Stimulated activated effector memory CD8-positive, alpha-beta T cell treated with anti-CD3 and anti-CD28 coated beads, Interleukin-12 subunit alpha, Interleukin-12 subunit beta, amount 100 ng/mL, for 72 hours (primary cell): ENCODE measurements around the gene DCAKD.

ENCODE experiments used
- ATAC-seq: fragments of 150-1000 bp; cut with Tn5 transposase; 2 replicates; pipeline ENCODE4 v1.10.0; 2021
- DNase-seq, 2 donors: peaks; one replicate each; pipeline ENCODE4 v3.0.0; 2021 to 2022; ENCODE audit warnings: low spot score in 2 of 2
- H3K27ac Mint-ChIP-seq: one replicate; pipeline ENCODE4 v1.8.0; 2022; ENCODE audit warnings: mild to moderate bottlenecking, mixed read lengths
- H3K36me3 Mint-ChIP-seq: one replicate; pipeline ENCODE4 v1.8.0; 2022; ENCODE audit warnings: mild to moderate bottlenecking, mixed read lengths
- H3K4me1 Mint-ChIP-seq: one replicate; pipeline ENCODE4 v1.8.0; 2022; ENCODE audit warnings: mixed read lengths
- H3K4me3 Mint-ChIP-seq: one replicate; pipeline ENCODE4 v1.8.0; 2022; ENCODE audit warnings: mild to moderate bottlenecking, mixed read lengths
- H3K9me3 Mint-ChIP-seq: one replicate; pipeline ENCODE4 v1.8.0; 2022; ENCODE audit warnings: mixed read lengths

DCAKD gene

DNA sequence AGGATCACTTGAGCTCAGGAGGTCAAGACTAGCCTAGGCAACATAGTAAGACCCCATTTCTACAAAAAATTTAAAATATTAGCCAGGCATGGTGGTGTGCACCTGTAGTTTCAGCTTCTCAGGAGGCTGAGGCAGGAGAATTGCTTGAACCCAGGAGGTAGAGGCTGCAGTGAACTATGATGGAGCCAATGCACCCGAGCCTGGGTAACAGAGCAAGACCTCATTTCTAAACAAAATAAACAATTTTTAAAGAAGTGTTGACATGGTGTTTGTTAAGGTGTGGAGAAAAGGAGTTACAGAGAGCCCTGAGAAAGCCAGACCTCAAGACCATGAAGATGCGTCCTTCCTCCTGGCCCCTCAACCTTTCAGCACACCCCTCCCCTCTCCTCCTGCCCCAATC lies 45.7 kb downstream of the DCAKD start:
- no peak for DNase-seq
- no peak for ATAC-seq
- Mint-ChIP-seq H3K4me3 (no peak overlapping the region), H3K9me3 (no peaks in the 10 kb centered on the region), H3K36me3 (no peaks in the 10 kb centered on the region), H3K27ac (no peak overlapping the region), H3K4me1 (peaks cover 6% of the 10 kb centered on the region)

- Mint-ChIP-seq H3K4me3 (no peak overlapping the region), H3K9me3 (peaks cover 3% of the 10 kb centered on the region), H3K27ac (no peak overlapping the region), H3K36me3 (no peaks in the 10 kb centered on the region), H3K4me1 (peaks cover 6% of the 10 kb centered on the region)
- DNase-seq (no peak), ATAC-seq (no peak)
These were observed 47.0 kb downstream of the DCAKD start for GRCh38 chr17:45004388-45004787.

GRCh38 chr17:45003877-45004276 lies 47.6 kb downstream of the DCAKD start:
- no peaks in the 10 kb centered on the region for H3K36me3 Mint-ChIP-seq

GRCh38 chr17:45001310-45001709 lies 50.1 kb downstream of the DCAKD start:
- no peak for ATAC-seq
- Mint-ChIP-seq H3K4me1 (no peaks in the 10 kb centered on the region), H3K36me3 (no peaks in the 10 kb centered on the region), H3K4me3 (no peak overlapping the region), H3K27ac (no peak overlapping the region), H3K9me3 (peaks cover 3% of the 10 kb centered on the region)
- DNase-seq, result no peak

More at GRCh38 chr17:45003877-45004276, 47.6 kb downstream of the DCAKD start:
- Mint-ChIP-seq H3K4me1 (peaks cover 6% of the 10 kb centered on the region), H3K4me3 (no peak overlapping the region), H3K27ac (no peak overlapping the region), H3K9me3 (peaks cover 3% of the 10 kb centered on the region)
- DNase-seq (no peak), ATAC-seq (no peak)

DNA sequence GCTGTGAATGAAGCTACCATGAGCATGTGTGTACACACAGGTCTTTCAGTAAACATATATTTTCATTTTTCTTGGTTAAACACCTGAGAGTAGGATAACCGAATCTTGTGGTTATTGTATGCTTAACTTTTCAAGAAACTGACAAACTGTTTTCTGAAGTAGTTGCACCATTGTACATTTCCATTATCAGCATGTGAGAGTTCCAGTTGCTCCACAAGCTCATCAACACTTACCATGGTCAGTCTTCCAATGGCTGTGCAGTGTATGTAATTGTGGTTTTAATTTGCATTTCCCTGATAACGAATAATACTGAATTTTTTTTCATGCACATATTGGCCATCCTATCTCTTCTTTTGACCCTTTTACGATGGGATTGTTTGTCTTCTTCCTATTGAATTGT lies 52.0 kb downstream of the DCAKD start:
- no peak overlapping the region for H3K27ac Mint-ChIP-seq
- H3K9me3 Mint-ChIP-seq, result peaks cover 3% of the 10 kb centered on the region
- H3K4me3 Mint-ChIP-seq, result no peak overlapping the region
- ATAC-seq (no peak), DNase-seq (no peak)
- peaks cover 4% of the 10 kb centered on the region for H3K4me1 Mint-ChIP-seq
- H3K36me3 Mint-ChIP-seq, result no peaks in the 10 kb centered on the region

- ATAC-seq (no peak), DNase-seq (no peak)
- no peak overlapping the region for H3K4me3 Mint-ChIP-seq
- no peak overlapping the region for H3K27ac Mint-ChIP-seq
- H3K4me1 Mint-ChIP-seq, result peaks cover 4% of the 10 kb centered on the region
- peaks cover 3% of the 10 kb centered on the region for H3K9me3 Mint-ChIP-seq
- no peaks in the 10 kb centered on the region for H3K36me3 Mint-ChIP-seq
These were observed 52.8 kb downstream of the DCAKD start for GRCh38 chr17:44998646-44999045.

- DNase-seq, result no peak
- Mint-ChIP-seq H3K9me3 (peaks cover 3% of the 10 kb centered on the region), H3K4me3 (no peak overlapping the region), H3K4me1 (peaks cover 4% of the 10 kb centered on the region), H3K27ac (no peak overlapping the region), H3K36me3 (no peaks in the 10 kb centered on the region)
- ATAC-seq, result no peak
These were observed 53.5 kb downstream of the DCAKD start for GRCh38 chr17:44997733-44998520.

DNA sequence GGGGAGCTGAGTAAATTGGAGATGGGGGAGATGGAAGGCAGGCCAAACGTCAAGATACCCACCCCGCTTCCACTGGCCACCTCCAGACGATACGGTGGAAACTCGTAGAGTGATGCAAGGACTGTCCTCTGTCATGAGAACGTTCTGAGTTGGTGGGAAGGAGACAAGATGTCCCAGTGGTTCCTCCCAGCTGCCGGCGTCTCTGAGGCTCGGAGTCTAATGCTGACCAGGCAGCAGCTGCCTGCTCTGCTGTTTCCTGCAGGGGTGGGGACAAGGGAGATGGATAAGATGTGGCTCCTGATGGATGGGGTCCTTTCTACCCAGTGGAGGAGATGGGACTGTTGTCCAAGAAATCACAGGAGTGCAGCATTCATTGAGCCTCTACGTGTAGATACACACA lies 55.1 kb downstream of the DCAKD start:
- Mint-ChIP-seq H3K4me3 (no peak overlapping the region), H3K36me3 (no peaks in the 10 kb centered on the region), H3K27ac (no peak overlapping the region), H3K4me1 (peaks cover 4% of the 10 kb centered on the region), H3K9me3 (peaks cover 3% of the 10 kb centered on the region)
- ATAC-seq (no peak), DNase-seq (no peak)

DNA sequence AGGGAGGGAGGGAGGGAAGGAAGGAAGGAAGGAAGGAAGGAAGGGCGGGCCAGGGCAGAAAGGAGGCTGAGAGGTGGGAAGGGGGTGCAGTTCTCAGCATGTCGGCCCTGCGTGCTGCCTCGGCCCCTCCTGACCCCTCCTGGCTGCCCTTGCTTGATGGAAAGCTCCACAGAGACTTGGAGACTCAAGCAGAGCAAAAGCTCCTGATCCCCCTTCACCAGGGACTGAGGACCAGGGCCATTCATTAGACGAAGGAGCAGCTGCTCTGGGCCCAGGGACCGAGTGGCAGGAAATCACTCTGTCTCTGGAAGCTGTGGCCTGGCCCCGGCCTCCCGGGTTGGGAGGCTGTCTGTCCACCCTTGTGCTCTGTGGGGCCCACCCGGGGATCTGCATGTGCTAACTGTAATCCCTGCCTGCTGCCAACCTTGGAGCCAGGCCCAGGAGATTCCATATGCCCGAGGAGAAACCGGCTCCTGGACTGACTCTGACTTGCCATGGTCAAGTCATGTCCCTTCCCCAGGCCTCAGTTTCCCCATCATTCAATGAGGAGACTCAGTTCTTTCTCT lies 55.9 kb downstream of the DCAKD start:
- DNase-seq, result no peak
- no peak for ATAC-seq
- H3K4me1 Mint-ChIP-seq, result peaks cover 4% of the 10 kb centered on the region
- no peak overlapping the region for H3K27ac Mint-ChIP-seq
- H3K4me3 Mint-ChIP-seq, result no peak overlapping the region
- H3K9me3 Mint-ChIP-seq, result peaks cover 3% of the 10 kb centered on the region
- no peaks in the 10 kb centered on the region for H3K36me3 Mint-ChIP-seq

- no peak overlapping the region for H3K27ac Mint-ChIP-seq
- H3K36me3 Mint-ChIP-seq, result no peaks in the 10 kb centered on the region
- no peak for ATAC-seq
- DNase-seq, result no peak
- no peaks in the 10 kb centered on the region for H3K9me3 Mint-ChIP-seq
- H3K4me1 Mint-ChIP-seq, result peaks cover 4% of the 10 kb centered on the region
- no peak overlapping the region for H3K4me3 Mint-ChIP-seq
These were observed 59.0 kb downstream of the DCAKD start for GRCh38 chr17:44992242-44992939.

DNA sequence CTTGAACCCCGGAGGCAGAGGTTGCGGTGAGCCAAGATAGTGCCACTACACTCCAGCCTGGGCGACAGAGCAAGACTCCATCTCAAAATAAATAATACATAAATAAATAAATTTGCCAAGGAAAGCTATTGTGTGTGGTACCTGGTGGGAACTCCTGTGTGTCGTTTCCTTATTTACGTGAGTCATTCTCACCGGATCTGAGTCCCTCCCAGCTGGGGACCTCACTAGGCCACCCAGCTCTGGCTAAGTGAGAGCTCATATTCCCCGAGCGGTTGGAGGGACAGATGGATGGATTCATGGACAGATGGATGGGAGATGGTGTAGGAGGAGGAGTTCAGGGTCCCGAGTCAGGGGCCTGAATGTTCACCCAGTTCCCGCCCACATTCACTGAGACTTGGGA lies 60.4 kb downstream of the DCAKD start:
- no peak for ATAC-seq
- peaks cover 4% of the 10 kb centered on the region for H3K4me1 Mint-ChIP-seq
- no peak overlapping the region for H3K27ac Mint-ChIP-seq
- no peaks in the 10 kb centered on the region for H3K9me3 Mint-ChIP-seq
- no peaks in the 10 kb centered on the region for H3K36me3 Mint-ChIP-seq
- no peak overlapping the region for H3K4me3 Mint-ChIP-seq
- no peak for DNase-seq

GRCh38 chr17:44989552-44990138 lies 61.8 kb downstream of the DCAKD start:
- ATAC-seq, result no peak
- no peak for DNase-seq
- Mint-ChIP-seq H3K9me3 (no peaks in the 10 kb centered on the region), H3K4me1 (no peaks in the 10 kb centered on the region), H3K4me3 (no peak overlapping the region), H3K27ac (peak overlapping the region; percentile 53), H3K36me3 (peaks cover 9% of the 10 kb centered on the region)

- no peaks in the 10 kb centered on the region for H3K4me1 Mint-ChIP-seq
- H3K9me3 Mint-ChIP-seq, result no peaks in the 10 kb centered on the region
- no peak overlapping the region for H3K27ac Mint-ChIP-seq
- H3K4me3 Mint-ChIP-seq, result no peak overlapping the region
- peaks cover 16% of the 10 kb centered on the region for H3K36me3 Mint-ChIP-seq
- ATAC-seq (no peak), DNase-seq (no peak)
These were observed 63.1 kb downstream of the DCAKD start for GRCh38 chr17:44988044-44988942.

GRCh38 chr17:44983563-44983962 lies 67.9 kb downstream of the DCAKD start:
- Mint-ChIP-seq H3K9me3 (no peaks in the 10 kb centered on the region), H3K4me3 (no peak overlapping the region), H3K27ac (peak overlapping the region; percentile 26), H3K36me3 (peaks cover 23% of the 10 kb centered on the region), H3K4me1 (no peaks in the 10 kb centered on the region)
- ATAC-seq (no peak), DNase-seq (no peak)
